ENCODE measurements around the gene GYS1.

DNA sequence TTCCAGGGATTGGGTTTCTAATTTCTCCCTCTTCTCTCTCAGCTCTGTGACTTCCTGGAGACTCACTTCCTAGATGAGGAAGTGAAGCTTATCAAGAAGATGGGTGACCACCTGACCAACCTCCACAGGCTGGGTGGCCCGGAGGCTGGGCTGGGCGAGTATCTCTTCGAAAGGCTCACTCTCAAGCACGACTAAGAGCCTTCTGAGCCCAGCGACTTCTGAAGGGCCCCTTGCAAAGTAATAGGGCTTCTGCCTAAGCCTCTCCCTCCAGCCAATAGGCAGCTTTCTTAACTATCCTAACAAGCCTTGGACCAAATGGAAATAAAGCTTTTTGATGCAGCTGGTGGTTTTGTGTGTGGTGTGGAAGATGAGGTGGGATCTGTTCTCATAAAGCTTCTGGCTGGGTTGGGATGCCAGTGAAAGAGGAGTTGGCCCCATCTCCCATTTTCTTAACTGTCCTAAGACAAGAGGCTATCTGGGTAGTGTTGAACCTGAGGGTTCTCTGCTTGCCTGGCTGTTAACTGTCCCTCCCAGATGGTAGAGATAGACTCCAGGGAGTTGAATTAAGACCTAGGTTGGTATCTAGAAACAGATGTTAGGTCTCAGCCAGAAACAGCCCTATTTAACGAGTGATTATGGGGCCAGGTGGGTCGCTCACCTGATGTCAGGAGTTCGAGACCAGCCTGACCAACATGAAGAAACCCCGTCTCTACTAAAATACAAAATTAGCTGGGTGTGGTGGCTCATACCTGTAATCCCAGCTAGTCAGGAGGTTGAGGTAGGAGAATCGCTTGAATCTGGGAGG, 26.4 kb downstream of the GYS1 start:
- no peak for TF ChIP-seq EZH2 (IDR thresholded peaks at IDR 0.05; ENCODE audit: borderline replicate concordance, low read length)
- TF ChIP-seq, protein P1, sequence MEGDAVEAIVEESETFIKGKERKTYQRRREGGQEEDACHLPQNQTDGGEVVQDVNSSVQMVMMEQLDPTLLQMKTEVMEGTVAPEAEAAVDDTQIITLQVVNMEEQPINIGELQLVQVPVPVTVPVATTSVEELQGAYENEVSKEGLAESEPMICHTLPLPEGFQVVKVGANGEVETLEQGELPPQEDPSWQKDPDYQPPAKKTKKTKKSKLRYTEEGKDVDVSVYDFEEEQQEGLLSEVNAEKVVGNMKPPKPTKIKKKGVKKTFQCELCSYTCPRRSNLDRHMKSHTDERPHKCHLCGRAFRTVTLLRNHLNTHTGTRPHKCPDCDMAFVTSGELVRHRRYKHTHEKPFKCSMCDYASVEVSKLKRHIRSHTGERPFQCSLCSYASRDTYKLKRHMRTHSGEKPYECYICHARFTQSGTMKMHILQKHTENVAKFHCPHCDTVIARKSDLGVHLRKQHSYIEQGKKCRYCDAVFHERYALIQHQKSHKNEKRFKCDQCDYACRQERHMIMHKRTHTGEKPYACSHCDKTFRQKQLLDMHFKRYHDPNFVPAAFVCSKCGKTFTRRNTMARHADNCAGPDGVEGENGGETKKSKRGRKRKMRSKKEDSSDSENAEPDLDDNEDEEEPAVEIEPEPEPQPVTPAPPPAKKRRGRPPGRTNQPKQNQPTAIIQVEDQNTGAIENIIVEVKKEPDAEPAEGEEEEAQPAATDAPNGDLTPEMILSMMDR (IDR thresholded peaks at IDR 0.05; ENCODE audit: low read length), result no peak
